Glutamatergic neuron (in vitro differentiated cells): ENCODE data around the gene CCL7. TPM values are rescaled to one million over a fixed set of nuclear protein-coding genes. Genes with fewer than 3 reads are reported as not detected.

Experiments used
- DNase-seq: peaks from one replicate; pipeline ENCODE4 v3.0.0; 2022
- H3K27ac Mint-ChIP-seq: one replicate; pipeline ENCODE4 v1.8.0; 2020; ENCODE audit warnings: mild to moderate bottlenecking, mixed read lengths, inconsistent platforms; ENCODE audit not compliant: unreplicated experiment
- H3K27me3 Mint-ChIP-seq: one replicate; pipeline ENCODE4 v1.8.0; 2020; ENCODE audit warnings: mild to moderate bottlenecking, moderate library complexity, mixed read lengths, inconsistent platforms; ENCODE audit not compliant: unreplicated experiment
- H3K36me3 Mint-ChIP-seq: one replicate; pipeline ENCODE4 v1.8.0; 2020; ENCODE audit warnings: mild to moderate bottlenecking, mixed read lengths, inconsistent platforms; ENCODE audit not compliant: unreplicated experiment
- H3K4me1 Mint-ChIP-seq: one replicate; pipeline ENCODE4 v1.8.0; 2020; ENCODE audit warnings: mild to moderate bottlenecking, low read depth, mixed read lengths, inconsistent platforms; ENCODE audit not compliant: unreplicated experiment
- H3K4me3 Mint-ChIP-seq: one replicate; pipeline ENCODE4 v1.8.0; 2020; ENCODE audit warnings: mild to moderate bottlenecking, mixed read lengths, inconsistent platforms; ENCODE audit not compliant: unreplicated experiment
- H3K9me3 Mint-ChIP-seq: one replicate; pipeline ENCODE4 v1.8.0; 2020; ENCODE audit warnings: mild to moderate bottlenecking, moderate library complexity, mixed read lengths, inconsistent platforms; ENCODE audit not compliant: unreplicated experiment
- total RNA-seq: library from RNA; stranded (reverse); fragmentation: NEBNext Ultra II Directional; extraction: Animal tissue kit (Norgen Biotek cat#: 25700); gene quantifications from one replicate; pipeline ENCODE4 v1.2.1, GENCODE V29; 2021; ENCODE audit not compliant: unreplicated experiment
- TF ChIP-seq, protein P1 (sequence below): fragments of 200-600 bp; sonication (generic); IDR thresholded peaks from one replicate; pipeline ENCODE4 v1.5.0; 2021; ENCODE audit not compliant: partially characterized antibody, unreplicated experiment

Gene CCL7
- total RNA-seq, 1 donor from 2014 or later, result not detected

DNA sequence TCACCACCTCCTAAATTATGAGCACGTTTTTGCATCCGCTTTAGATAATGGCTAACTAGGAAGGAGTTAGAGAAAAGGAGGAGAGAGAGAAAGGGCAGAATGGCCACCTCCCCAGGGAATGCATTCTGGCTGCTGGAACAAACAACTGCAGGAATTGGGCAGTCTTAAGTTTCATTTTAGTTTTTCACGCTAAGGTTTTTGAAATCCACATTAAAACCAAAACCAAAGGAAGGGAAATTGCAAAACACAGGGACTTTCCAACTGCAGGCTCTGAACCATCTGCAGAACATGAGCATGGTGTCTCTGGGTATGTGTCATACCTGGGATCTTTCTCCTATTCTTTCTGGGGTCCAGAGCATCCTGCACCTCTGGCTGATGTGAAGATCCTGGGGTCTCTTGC is 37.1 kb downstream of the CCL7 start:
- peaks cover 4% of the 10 kb centered on the region for H3K9me3 Mint-ChIP-seq
- no peaks in the 10 kb centered on the region for H3K4me1 Mint-ChIP-seq
- no peak overlapping the region for H3K4me3 Mint-ChIP-seq
- H3K27me3 Mint-ChIP-seq, result peaks cover 4% of the 10 kb centered on the region
- DNase-seq, result no peak
- H3K27ac Mint-ChIP-seq, result no peak overlapping the region
- peaks cover 5% of the 10 kb centered on the region for H3K36me3 Mint-ChIP-seq
- TF ChIP-seq, protein P1, sequence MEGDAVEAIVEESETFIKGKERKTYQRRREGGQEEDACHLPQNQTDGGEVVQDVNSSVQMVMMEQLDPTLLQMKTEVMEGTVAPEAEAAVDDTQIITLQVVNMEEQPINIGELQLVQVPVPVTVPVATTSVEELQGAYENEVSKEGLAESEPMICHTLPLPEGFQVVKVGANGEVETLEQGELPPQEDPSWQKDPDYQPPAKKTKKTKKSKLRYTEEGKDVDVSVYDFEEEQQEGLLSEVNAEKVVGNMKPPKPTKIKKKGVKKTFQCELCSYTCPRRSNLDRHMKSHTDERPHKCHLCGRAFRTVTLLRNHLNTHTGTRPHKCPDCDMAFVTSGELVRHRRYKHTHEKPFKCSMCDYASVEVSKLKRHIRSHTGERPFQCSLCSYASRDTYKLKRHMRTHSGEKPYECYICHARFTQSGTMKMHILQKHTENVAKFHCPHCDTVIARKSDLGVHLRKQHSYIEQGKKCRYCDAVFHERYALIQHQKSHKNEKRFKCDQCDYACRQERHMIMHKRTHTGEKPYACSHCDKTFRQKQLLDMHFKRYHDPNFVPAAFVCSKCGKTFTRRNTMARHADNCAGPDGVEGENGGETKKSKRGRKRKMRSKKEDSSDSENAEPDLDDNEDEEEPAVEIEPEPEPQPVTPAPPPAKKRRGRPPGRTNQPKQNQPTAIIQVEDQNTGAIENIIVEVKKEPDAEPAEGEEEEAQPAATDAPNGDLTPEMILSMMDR, result no peak

DNA sequence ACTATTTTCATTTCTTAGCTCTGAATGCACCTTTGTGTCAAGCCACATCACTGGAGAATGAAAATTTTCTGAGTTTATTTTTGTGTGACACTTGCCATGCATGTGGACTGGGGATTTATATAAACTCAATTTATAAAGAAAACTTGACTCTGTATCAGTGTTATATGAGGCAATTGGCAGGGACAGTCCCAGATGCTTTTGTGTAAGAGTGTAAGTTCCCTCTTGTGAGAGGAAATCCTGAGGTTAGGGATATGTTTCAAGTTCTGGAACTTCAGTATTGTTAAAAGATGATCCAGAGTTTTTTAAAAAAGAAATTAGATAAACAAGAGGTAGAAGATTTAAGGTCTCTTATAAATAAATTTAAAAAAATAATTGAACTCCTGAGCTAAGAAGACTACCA is 38.4 kb downstream of the CCL7 start:
- Mint-ChIP-seq H3K4me3 (no peak overlapping the region), H3K27me3 (peaks cover 4% of the 10 kb centered on the region), H3K4me1 (no peaks in the 10 kb centered on the region), H3K9me3 (peaks cover 4% of the 10 kb centered on the region), H3K36me3 (peaks cover 5% of the 10 kb centered on the region), H3K27ac (no peak overlapping the region)
- no peak for DNase-seq
- TF ChIP-seq, protein P1, result no peak

DNA sequence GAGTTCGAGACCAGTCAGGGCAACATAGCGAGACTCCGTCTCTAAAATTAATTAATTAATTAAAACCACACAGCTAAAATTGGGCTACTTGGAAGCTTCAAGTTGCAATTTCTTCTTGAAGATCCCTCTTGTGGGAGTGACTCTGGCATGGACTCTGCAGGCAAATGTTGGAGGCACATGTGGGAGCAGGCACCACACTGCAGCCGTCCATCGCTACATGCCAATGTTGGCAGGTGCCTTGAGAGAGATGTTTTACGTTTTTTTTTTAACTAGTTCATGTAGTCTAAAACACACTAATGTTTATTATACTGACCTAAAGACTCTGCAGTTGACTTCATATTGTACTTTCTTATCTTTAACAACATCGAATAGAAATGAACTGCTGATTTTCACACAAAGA is 41.3 kb downstream of the CCL7 start:
- peaks cover 2% of the 10 kb centered on the region for H3K9me3 Mint-ChIP-seq
- H3K27me3 Mint-ChIP-seq, result no peaks in the 10 kb centered on the region
- no peak overlapping the region for H3K27ac Mint-ChIP-seq
- H3K36me3 Mint-ChIP-seq, result no peaks in the 10 kb centered on the region
- H3K4me1 Mint-ChIP-seq, result peaks cover 6% of the 10 kb centered on the region
- TF ChIP-seq, protein P1, result no peak
- no peak for DNase-seq
- no peak overlapping the region for H3K4me3 Mint-ChIP-seq

DNA sequence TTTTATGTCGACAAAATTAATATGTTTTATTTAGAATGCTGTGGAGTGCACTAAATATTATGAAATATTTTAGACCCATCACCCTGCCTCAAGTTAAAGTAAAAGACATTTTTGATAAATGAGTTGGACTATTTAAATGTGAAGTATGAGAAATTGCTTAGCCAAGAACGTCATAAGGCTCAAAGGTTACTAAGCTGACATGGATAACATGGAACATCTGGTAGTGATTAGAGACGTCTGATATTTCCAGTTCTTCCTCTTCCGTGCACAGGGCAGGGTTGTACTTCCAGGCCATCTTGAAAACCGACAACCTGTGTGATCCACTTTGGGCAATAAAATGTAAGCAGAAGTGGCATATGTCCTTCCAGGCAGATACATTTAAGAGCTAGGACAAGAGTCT is 42.1 kb downstream of the CCL7 start:
- Mint-ChIP-seq H3K36me3 (no peaks in the 10 kb centered on the region), H3K4me1 (peaks cover 6% of the 10 kb centered on the region), H3K4me3 (no peak overlapping the region), H3K27ac (no peak overlapping the region), H3K27me3 (no peaks in the 10 kb centered on the region), H3K9me3 (peaks cover 2% of the 10 kb centered on the region)
- no peak for DNase-seq
- TF ChIP-seq, protein P1, result no peak

DNA sequence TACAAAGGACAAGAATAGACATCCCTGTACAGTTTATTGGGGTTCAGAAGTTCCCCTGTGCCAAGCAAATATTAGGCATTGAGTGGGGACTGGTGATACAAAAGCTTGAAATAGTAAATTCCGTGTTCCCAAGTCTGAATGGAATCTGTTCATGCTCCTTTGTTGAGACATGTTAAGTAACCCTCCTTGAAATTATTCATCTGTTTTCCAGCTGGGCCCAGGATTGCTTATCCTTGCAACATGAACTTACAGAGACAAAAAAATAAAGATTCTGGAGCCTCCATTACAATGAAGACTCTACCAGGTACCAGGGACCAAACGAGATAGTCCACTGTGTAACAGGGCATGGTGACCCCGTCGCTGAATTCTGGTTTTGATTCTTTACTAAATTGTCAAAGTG is 43.1 kb downstream of the CCL7 start:
- H3K4me1 Mint-ChIP-seq, result peaks cover 6% of the 10 kb centered on the region

More for the DNA sequence above, 43.1 kb downstream of the CCL7 start:
- Mint-ChIP-seq H3K27ac (no peak overlapping the region), H3K27me3 (no peaks in the 10 kb centered on the region), H3K9me3 (peaks cover 2% of the 10 kb centered on the region), H3K4me3 (no peak overlapping the region), H3K36me3 (no peaks in the 10 kb centered on the region)
- DNase-seq, result no peak
- TF ChIP-seq, protein P1, result no peak
